HCT116 (cell line): ENCODE data around the gene TNS3. TPM values are rescaled to one million over a fixed set of nuclear protein-coding genes. Genes with fewer than 3 reads are reported as not detected.
A peak's percentile ranks its signal among the peaks of the same experiment; 100 is the strongest.

ENCODE experiments used
- ATAC-seq: fragments of 200-7000 bp; cut with Tn5 transposase; 2 replicates; pipeline ENCODE4 v1.9.1; 2020; ENCODE audit warnings: mild to moderate bottlenecking, moderate library complexity
- BruUV-seq: library from RNA; stranded (reverse); fragments of 400-500 nt; replicated peaks from 2 replicates; lab custom pipeline; 2021; lab: Mats Ljungman, UMichigan
- CTCF ChIA-PET: fragments of 300-600 bp; sonication (Branson Sonifier 250); formaldehyde crosslinking; loops from one replicate; lab custom pipeline; 2021; ENCODE audit warnings: antibody characterized with exemption; lab: Charles Lee
- POLR2A ChIA-PET: fragments of 300-600, 350-600 bp; sonication (Branson Sonifier 250); formaldehyde crosslinking; loops from one replicate; lab custom pipeline; 2021; ENCODE audit warnings: antibody characterized with exemption; lab: Charles Lee
- RAD21 ChIA-PET, 2 experiments: fragments of 300-600 bp; sonication (Branson Sonifier 250); formaldehyde crosslinking; loops; one replicate each; lab custom pipeline; 2023; ENCODE audit warnings: low total read pairs in 2 of 2; ENCODE audit not compliant: uncharacterized antibody in 2 of 2, unreplicated experiment in 2 of 2, low non-redundant PET in 1 of 2; lab: Charles Lee
- DNase-seq: peaks from one replicate; pipeline ENCODE4 v3.0.0-alpha.2; 2010; ENCODE audit warnings: low read depth, low spot score
- H2AFZ ChIP-seq: fragments of 200-600 bp; shearing (Covaris generic), sonication (generic); 2 replicates; pipeline ENCODE4 v1.6.1; 2017; ENCODE audit warnings: low read depth, mixed run types, mixed read lengths, antibody characterized with exemption, low read length; ENCODE audit not compliant: poor library complexity, severe bottlenecking
- H3K27ac ChIP-seq: 2 replicates; pipeline ENCODE4 v1.5.1; 2012; ENCODE audit warnings: low read depth, low read length
- H3K27me3 ChIP-seq: fragments of 200-600 bp; sonication (generic); 2 replicates; pipeline ENCODE4 v1.6.1; 2016; ENCODE audit warnings: mixed run types, low read length, mixed read lengths; ENCODE audit not compliant: insufficient read depth
- H3K36me3 ChIP-seq, 2 experiments: fragments of 200-500 bp in 1 of 2; fragments of 200-600 bp in 1 of 2; sonication (Bioruptor generic) in 1 of 2; sonication (generic) in 1 of 2; 2 replicates each; pipeline versions ENCODE4 v1.5.1 to v1.6.1; 2014 to 2016; ENCODE audit warnings: low read length in 2 of 2, inconsistent platforms in 1 of 2, mixed read lengths in 1 of 2, mixed run types in 1 of 2; ENCODE audit not compliant: insufficient read depth in 2 of 2, control insufficient read depth in 1 of 2
- H3K4me1 ChIP-seq, 2 experiments: fragments of 200-600 bp in 1 of 2; sonication (generic) in 1 of 2; 2 replicates each; pipeline versions ENCODE4 v1.5.1 to v1.6.1; 2012 to 2017; ENCODE audit warnings: low read length in 2 of 2, inconsistent platforms in 1 of 2, mild to moderate bottlenecking in 1 of 2, mixed read lengths in 1 of 2, mixed run types in 1 of 2, moderate library complexity in 1 of 2; ENCODE audit not compliant: insufficient read depth in 2 of 2, control insufficient read depth in 1 of 2
- H3K4me2 ChIP-seq: fragments of 200-600 bp; sonication (generic); 2 replicates; pipeline ENCODE4 v1.6.1; 2017; ENCODE audit warnings: mixed run types, low read length, mixed read lengths
- H3K4me3 ChIP-seq, 2 experiments: fragments of 200-600 bp in 1 of 2; sonication (generic) in 1 of 2; replicated peaks in 1 of 2; 2 replicates each; pipeline ENCODE4 v1.5.1; 2011 to 2016; ENCODE audit warnings: low read length in 2 of 2, control low read depth in 1 of 2, low read depth in 1 of 2, mild to moderate bottlenecking in 1 of 2, mixed read lengths in 1 of 2, mixed run types in 1 of 2
- H3K79me2 ChIP-seq: fragments of 200-600 bp; sonication (generic); 2 replicates; pipeline ENCODE4 v1.6.1; 2017; ENCODE audit warnings: mild to moderate bottlenecking, mixed run types, low read length, moderate library complexity, mixed read lengths; ENCODE audit not compliant: insufficient read depth
- H3K9ac ChIP-seq: fragments of 200-600 bp; sonication (generic); 2 replicates; pipeline ENCODE4 v1.6.1; 2016; ENCODE audit warnings: low read length, mixed read lengths
- H3K9me2 ChIP-seq: fragments of 200-600 bp; sonication (generic), shearing (Covaris generic); 2 replicates; pipeline ENCODE4 v1.6.1; 2017; ENCODE audit warnings: mixed run types, mild to moderate bottlenecking, moderate library complexity; ENCODE audit not compliant: insufficient read depth
- H3K9me3 ChIP-seq, 2 experiments: fragments of 200-500 bp in 1 of 2; fragments of 200-600 bp in 1 of 2; sonication (Bioruptor generic) in 1 of 2; sonication (generic) in 1 of 2; 2 replicates each; pipeline ENCODE4 v1.6.1; 2014 to 2017; ENCODE audit warnings: low read length in 2 of 2, mixed read lengths in 2 of 2, inconsistent platforms in 1 of 2, low read depth in 1 of 2, mild to moderate bottlenecking in 1 of 2, mixed run types in 1 of 2, moderate library complexity in 1 of 2; ENCODE audit not compliant: control insufficient read depth in 1 of 2, insufficient read depth in 1 of 2
- H4K20me1 ChIP-seq: fragments of 200-600 bp; sonication (generic), shearing (Covaris generic); 2 replicates; pipeline ENCODE4 v1.6.1; 2017; ENCODE audit warnings: mixed run types, mild to moderate bottlenecking, moderate library complexity; ENCODE audit not compliant: insufficient read depth
- EGR1 ChIP-seq: IDR thresholded peaks from 2 replicates; pipeline ENCODE4 v1.6.1; 2012; ENCODE audit warnings: low read depth
- RAD21 ChIP-seq: IDR thresholded peaks from 2 replicates; pipeline ENCODE4 v1.6.1; 2012; ENCODE audit warnings: low read depth, mild to moderate bottlenecking
- REST ChIP-seq: IDR thresholded peaks from 2 replicates; pipeline ENCODE4 v1.6.1; 2012; ENCODE audit warnings: low read depth
- SRF ChIP-seq: IDR thresholded peaks from 2 replicates; pipeline ENCODE4 v1.6.1; 2012; ENCODE audit warnings: low read depth
- TCF7L2 ChIP-seq: IDR thresholded peaks from 2 replicates; pipeline ENCODE4 v1.7.0; 2011; ENCODE audit warnings: borderline replicate concordance, inconsistent platforms; ENCODE audit not compliant: insufficient read depth, insufficient read length; ENCODE audit errors: extremely low read depth
- ZFX ChIP-seq: fragments of 450-650 bp; IDR thresholded peaks from 2 replicates; pipeline ENCODE4 v1.6.1; 2017
- intact Hi-C: fragments of 100-400 bp; cut with micrococcal nuclease; formaldehyde crosslinking; loops from 2 replicates; pipeline ENCODE4 v1.10.0; 2022
- total RNA-seq: library from RNA; stranded (reverse); gene quantifications from one replicate; pipeline ENCODE4 v1.2.1, GENCODE V29; 2021; ENCODE audit not compliant: unreplicated experiment
- TF ChIP-seq, protein P1 (sequence below): IDR thresholded peaks from 2 replicates; pipeline ENCODE4 v1.6.1; 2012

The TNS3 gene
- total RNA-seq, 1 experiment from 2014 or later, result 9.1 TPM

DNA sequence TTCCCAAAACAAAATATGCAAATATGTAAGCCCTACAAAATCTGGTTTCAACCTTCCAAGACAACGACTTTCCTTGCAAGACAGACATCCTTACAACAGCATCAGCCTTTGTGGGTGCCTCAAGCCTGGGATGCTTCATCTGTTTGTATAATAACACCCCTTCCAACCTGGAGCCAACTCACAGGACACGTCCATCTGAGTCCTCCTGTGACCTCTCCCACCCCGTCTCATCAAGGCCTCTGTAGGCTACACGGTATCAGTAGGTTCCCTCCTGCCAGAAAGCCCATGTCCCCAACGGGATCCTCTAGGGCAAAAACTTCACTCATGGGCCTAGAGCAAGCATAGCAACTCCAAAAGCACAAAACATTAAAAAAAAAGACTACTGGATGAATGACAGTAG is 173.2 kb downstream of the TNS3 start:
- intact Hi-C loops, result no loop called here
- ATAC-seq (no peak), DNase-seq (no peak)
- BruUV-seq, result no TSS peak
- Histone ChIP-seq H3K4me2 (no peak overlapping the region), H4K20me1 (no peaks in the 10 kb centered on the region), H3K9ac (no peak overlapping the region), H3K79me2 (no peaks in the 10 kb centered on the region), H3K36me3 (no peaks in the 10 kb centered on the region), H3K4me1 (peaks cover 0 to 16% of the 10 kb centered on the region in 2 experiments; a peak in 2 of 4 replicates), H3K4me3 (no peak overlapping the region), H3K27ac (no peak overlapping the region), H3K9me2 (no peaks in the 10 kb centered on the region), H3K9me3 (no peaks in the 10 kb centered on the region), H3K27me3 (no peaks in the 10 kb centered on the region), H2AFZ (no peak overlapping the region)
- CTCF ChIA-PET, result no interaction called here
- POLR2A ChIA-PET, result no interaction called here
- RAD21 ChIA-PET, result no interaction called here
- TF ChIP-seq SRF, result no peak
- TF ChIP-seq, protein P1, sequence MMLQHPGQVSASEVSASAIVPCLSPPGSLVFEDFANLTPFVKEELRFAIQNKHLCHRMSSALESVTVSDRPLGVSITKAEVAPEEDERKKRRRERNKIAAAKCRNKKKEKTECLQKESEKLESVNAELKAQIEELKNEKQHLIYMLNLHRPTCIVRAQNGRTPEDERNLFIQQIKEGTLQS, result no peak

- no peaks in the 10 kb centered on the region for H3K27me3 ChIP-seq
- ATAC-seq (peak; percentile 34; the same call in 1 of the 2 replicates), DNase-seq (no peak)
- no peak overlapping the region for H3K4me3 ChIP-seq
- POLR2A ChIA-PET, result no interaction called here
- no peak overlapping the region for H2AFZ ChIP-seq
- 0 out of 2 replicates have a peak, but pooled peaks have one; percentile 28 for TF ChIP-seq EGR1
- no peak for TF ChIP-seq RAD21
- TF ChIP-seq REST, result no peak
- no peak for TF ChIP-seq TCF7L2
- no peak for TF ChIP-seq ZFX
- TF ChIP-seq, all 23 proteins: peak for 1
- BruUV-seq, result no TSS peak
- H3K4me1 ChIP-seq, result peaks cover 0 to 16% of the 10 kb centered on the region in 2 experiments; a peak in 2 of 4 replicates
- no peaks in the 10 kb centered on the region for H3K9me2 ChIP-seq
- H3K27ac ChIP-seq, result no peak overlapping the region
- H4K20me1 ChIP-seq, result no peaks in the 10 kb centered on the region
- H3K36me3 ChIP-seq, result no peaks in the 10 kb centered on the region
- H3K79me2 ChIP-seq, result no peaks in the 10 kb centered on the region
- H3K9ac ChIP-seq, result no peak overlapping the region
- no peaks in the 10 kb centered on the region for H3K9me3 ChIP-seq
- CTCF ChIA-PET, result no interaction called here
- RAD21 ChIA-PET, result no interaction called here
- intact Hi-C loops, result no loop called here
- no peak overlapping the region for H3K4me2 ChIP-seq
These were observed 173.9 kb downstream of the TNS3 start for GRCh38 chr7:47407821-47408674.
